Neural cell (in vitro differentiated cells): ENCODE data around the gene FYCO1. TPM values are rescaled to one million over a fixed set of nuclear protein-coding genes. Genes with fewer than 3 reads are reported as not detected.

Source experiments
- H2AFZ ChIP-seq: fragments of 200-600, 300-800 bp; sonication (generic), shearing (Covaris generic); 2 replicates; pipeline ENCODE4 v1.6.0; 2014; ENCODE audit warnings: low read depth, mild to moderate bottlenecking, antibody characterized with exemption, low read length, moderate library complexity
- H3F3A ChIP-seq: fragments of 200-600 bp; shearing (Covaris generic); 2 replicates; pipeline ENCODE4 v1.6.1; 2016; ENCODE audit warnings: mild to moderate bottlenecking, moderate library complexity, mixed read lengths, antibody characterized with exemption, low read length; ENCODE audit not compliant: insufficient read depth, poor library complexity, severe bottlenecking
- H3K27ac ChIP-seq: fragments of 200-600, 300-800 bp; sonication (generic), shearing (Covaris generic); 2 replicates; pipeline ENCODE4 v1.5.1; 2014; ENCODE audit warnings: mild to moderate bottlenecking, low read length, moderate library complexity
- H3K27me3 ChIP-seq: fragments of 300-800, 200-600 bp; sonication (generic), shearing (Covaris generic); 2 replicates; pipeline ENCODE4 v1.6.0; 2014; ENCODE audit warnings: mild to moderate bottlenecking, low read depth, low read length, moderate library complexity; ENCODE audit not compliant: insufficient read depth
- H3K36me3 ChIP-seq: fragments of 300-800, 200-600 bp; sonication (generic), shearing (Covaris generic); 2 replicates; pipeline ENCODE4 v1.5.1; 2014; ENCODE audit warnings: mild to moderate bottlenecking, antibody characterized with exemption, low read length, moderate library complexity; ENCODE audit not compliant: insufficient read depth
- H3K4me2 ChIP-seq: fragments of 300-800, 200-600 bp; sonication (generic), shearing (Covaris generic); 2 replicates; pipeline ENCODE4 v1.6.0; 2014; ENCODE audit warnings: mild to moderate bottlenecking, low read length
- H3K4me3 ChIP-seq: fragments of 300-800, 200-600 bp; sonication (generic), shearing (Covaris generic); 2 replicates; pipeline ENCODE4 v1.5.1; 2014; ENCODE audit warnings: mild to moderate bottlenecking, low read length, moderate library complexity
- H3K79me2 ChIP-seq: fragments of 200-600 bp; shearing (Covaris generic); replicated peaks from 2 replicates; pipeline ENCODE4 v1.6.0; 2014; ENCODE audit warnings: mild to moderate bottlenecking, low read length, moderate library complexity; ENCODE audit not compliant: insufficient read depth
- H3K9ac ChIP-seq: fragments of 300-800, 200-600 bp; sonication (generic), shearing (Covaris generic); 2 replicates; pipeline ENCODE4 v1.6.1; 2016; ENCODE audit warnings: mild to moderate bottlenecking, low read length, mixed read lengths
- H3K9me2 ChIP-seq: fragments of 200-600 bp; shearing (Covaris generic); 2 replicates; pipeline ENCODE4 v1.6.1; 2016; ENCODE audit warnings: mild to moderate bottlenecking, low read length, mixed read lengths; ENCODE audit not compliant: insufficient read depth
- H3K9me3 ChIP-seq: fragments of 200-600, 300-800 bp; sonication (generic), shearing (Covaris generic); 2 replicates; pipeline ENCODE4 v1.6.1; 2016; ENCODE audit warnings: mild to moderate bottlenecking, mixed run types, low read length, moderate library complexity, mixed read lengths
- H4K20me1 ChIP-seq: fragments of 200-600 bp; shearing (Covaris generic); 2 replicates; pipeline ENCODE4 v1.6.1; 2016; ENCODE audit warnings: mild to moderate bottlenecking, mixed run types; ENCODE audit not compliant: insufficient read depth
- EP300 ChIP-seq: fragments of 450-650 bp; conservative IDR thresholded peaks from 2 replicates; pipeline ENCODE4 v1.6.1; 2014; ENCODE audit warnings: antibody characterized with exemption, mild to moderate bottlenecking, moderate library complexity; ENCODE audit not compliant: poor library complexity, severe bottlenecking
- EZH2 ChIP-seq: fragments of 200-600, 300-800 bp; shearing (Covaris generic), sonication (generic); IDR thresholded peaks from 2 replicates; pipeline ENCODE4 v1.6.1; 2014; ENCODE audit warnings: antibody characterized with exemption, low read length, borderline replicate concordance, mild to moderate bottlenecking; ENCODE audit not compliant: insufficient read depth, poor library complexity, severe bottlenecking
- MXI1 ChIP-seq: fragments of 450-650 bp; conservative IDR thresholded peaks from 2 replicates; pipeline ENCODE4 v1.6.1; 2014; ENCODE audit warnings: antibody characterized with exemption, mild to moderate bottlenecking; ENCODE audit not compliant: poor library complexity, severe bottlenecking
- POLR2AphosphoS5 ChIP-seq: IDR thresholded peaks from 2 replicates; pipeline ENCODE4 v1.6.1; 2012
- RAD21 ChIP-seq: fragments of 450-650 bp; conservative IDR thresholded peaks from 2 replicates; pipeline ENCODE4 v1.6.1; 2014; ENCODE audit warnings: antibody characterized with exemption, mild to moderate bottlenecking, moderate library complexity
- SMC3 ChIP-seq: fragments of 450-650 bp; conservative IDR thresholded peaks from 2 replicates; pipeline ENCODE4 v1.6.1; 2014; ENCODE audit warnings: antibody characterized with exemption, mild to moderate bottlenecking, moderate library complexity; ENCODE audit not compliant: poor library complexity
- TAF1 ChIP-seq: IDR thresholded peaks from 2 replicates; pipeline ENCODE4 v1.6.1; 2012; ENCODE audit warnings: low read depth
- polyA plus RNA-seq: library from polyadenylated mRNA; depleted of rRNA; stranded (reverse); fragments of >200 nt; gene quantifications from 2 replicates; pipeline ENCODE4 v1.2.3, GENCODE V29; 2014
- TF ChIP-seq, protein P1 (sequence below): IDR thresholded peaks from 2 replicates; pipeline ENCODE4 v1.6.1; 2012; ENCODE audit warnings: borderline replicate concordance
- TF ChIP-seq, protein P2 (sequence below): fragments of 450-650 bp; IDR thresholded peaks from 2 replicates; pipeline ENCODE4 v1.5.1; 2014; ENCODE audit warnings: antibody characterized with exemption, mild to moderate bottlenecking, moderate library complexity; ENCODE audit not compliant: poor library complexity, severe bottlenecking

Gene FYCO1
- polyA plus RNA-seq, 1 donor from 2014 or later: 0.12 TPM

DNA sequence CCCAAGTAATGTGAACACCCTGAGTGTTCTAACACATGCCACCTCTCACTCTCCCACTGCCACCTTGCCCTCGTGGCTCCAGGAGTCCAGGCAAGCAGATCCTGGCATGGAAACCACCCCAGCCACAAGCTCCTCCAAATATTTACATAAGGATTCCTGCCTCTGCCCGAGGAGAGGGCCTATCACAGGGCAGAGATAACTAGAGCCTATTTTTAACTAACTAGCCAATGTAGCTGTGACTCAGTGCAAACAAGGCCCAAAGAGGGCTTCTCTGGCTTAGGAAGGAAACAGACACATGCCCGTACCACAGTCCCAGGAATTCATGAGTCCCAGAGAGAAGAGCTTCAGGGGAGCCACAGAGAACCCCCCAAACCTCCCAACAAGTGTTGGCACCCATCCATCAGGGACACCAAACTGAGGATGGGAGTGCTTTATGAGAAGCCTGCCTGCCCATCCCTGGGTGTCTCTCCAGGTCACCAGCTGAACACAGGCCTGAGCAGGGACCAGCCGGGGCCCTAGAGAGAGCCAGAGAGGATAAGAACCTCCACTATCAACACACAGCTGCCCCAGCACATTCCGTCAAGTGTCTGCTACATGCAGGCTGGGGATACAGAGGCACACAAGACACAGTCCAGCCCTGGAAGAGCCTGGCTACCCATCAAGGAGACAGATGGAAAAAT lies 9.2 kb downstream of the FYCO1 start:
- Histone ChIP-seq H3K36me3 (no peaks in the 10 kb centered on the region), H2AFZ (no peak overlapping the region), H3K9me3 (no peaks in the 10 kb centered on the region), H3K27me3 (no peaks in the 10 kb centered on the region), H3K9ac (no peak overlapping the region), H3K79me2 (no peaks in the 10 kb centered on the region), H3F3A (no peaks in the 10 kb centered on the region), H3K4me3 (no peak overlapping the region), H3K27ac (no peak overlapping the region), H3K9me2 (no peaks in the 10 kb centered on the region), H4K20me1 (no peaks in the 10 kb centered on the region), H3K4me2 (no peak overlapping the region)
- TF ChIP-seq, protein P1, sequence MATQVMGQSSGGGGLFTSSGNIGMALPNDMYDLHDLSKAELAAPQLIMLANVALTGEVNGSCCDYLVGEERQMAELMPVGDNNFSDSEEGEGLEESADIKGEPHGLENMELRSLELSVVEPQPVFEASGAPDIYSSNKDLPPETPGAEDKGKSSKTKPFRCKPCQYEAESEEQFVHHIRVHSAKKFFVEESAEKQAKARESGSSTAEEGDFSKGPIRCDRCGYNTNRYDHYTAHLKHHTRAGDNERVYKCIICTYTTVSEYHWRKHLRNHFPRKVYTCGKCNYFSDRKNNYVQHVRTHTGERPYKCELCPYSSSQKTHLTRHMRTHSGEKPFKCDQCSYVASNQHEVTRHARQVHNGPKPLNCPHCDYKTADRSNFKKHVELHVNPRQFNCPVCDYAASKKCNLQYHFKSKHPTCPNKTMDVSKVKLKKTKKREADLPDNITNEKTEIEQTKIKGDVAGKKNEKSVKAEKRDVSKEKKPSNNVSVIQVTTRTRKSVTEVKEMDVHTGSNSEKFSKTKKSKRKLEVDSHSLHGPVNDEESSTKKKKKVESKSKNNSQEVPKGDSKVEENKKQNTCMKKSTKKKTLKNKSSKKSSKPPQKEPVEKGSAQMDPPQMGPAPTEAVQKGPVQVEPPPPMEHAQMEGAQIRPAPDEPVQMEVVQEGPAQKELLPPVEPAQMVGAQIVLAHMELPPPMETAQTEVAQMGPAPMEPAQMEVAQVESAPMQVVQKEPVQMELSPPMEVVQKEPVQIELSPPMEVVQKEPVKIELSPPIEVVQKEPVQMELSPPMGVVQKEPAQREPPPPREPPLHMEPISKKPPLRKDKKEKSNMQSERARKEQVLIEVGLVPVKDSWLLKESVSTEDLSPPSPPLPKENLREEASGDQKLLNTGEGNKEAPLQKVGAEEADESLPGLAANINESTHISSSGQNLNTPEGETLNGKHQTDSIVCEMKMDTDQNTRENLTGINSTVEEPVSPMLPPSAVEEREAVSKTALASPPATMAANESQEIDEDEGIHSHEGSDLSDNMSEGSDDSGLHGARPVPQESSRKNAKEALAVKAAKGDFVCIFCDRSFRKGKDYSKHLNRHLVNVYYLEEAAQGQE: no peak
- no peak for TF ChIP-seq MXI1
- no peak for TF ChIP-seq POLR2AphosphoS5
- no peak for TF ChIP-seq EZH2
- TF ChIP-seq EP300: no peak
- TF ChIP-seq, protein P2, sequence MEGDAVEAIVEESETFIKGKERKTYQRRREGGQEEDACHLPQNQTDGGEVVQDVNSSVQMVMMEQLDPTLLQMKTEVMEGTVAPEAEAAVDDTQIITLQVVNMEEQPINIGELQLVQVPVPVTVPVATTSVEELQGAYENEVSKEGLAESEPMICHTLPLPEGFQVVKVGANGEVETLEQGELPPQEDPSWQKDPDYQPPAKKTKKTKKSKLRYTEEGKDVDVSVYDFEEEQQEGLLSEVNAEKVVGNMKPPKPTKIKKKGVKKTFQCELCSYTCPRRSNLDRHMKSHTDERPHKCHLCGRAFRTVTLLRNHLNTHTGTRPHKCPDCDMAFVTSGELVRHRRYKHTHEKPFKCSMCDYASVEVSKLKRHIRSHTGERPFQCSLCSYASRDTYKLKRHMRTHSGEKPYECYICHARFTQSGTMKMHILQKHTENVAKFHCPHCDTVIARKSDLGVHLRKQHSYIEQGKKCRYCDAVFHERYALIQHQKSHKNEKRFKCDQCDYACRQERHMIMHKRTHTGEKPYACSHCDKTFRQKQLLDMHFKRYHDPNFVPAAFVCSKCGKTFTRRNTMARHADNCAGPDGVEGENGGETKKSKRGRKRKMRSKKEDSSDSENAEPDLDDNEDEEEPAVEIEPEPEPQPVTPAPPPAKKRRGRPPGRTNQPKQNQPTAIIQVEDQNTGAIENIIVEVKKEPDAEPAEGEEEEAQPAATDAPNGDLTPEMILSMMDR: no peak
- TF ChIP-seq RAD21: no peak
- no peak for TF ChIP-seq TAF1
- TF ChIP-seq SMC3: no peak

DNA sequence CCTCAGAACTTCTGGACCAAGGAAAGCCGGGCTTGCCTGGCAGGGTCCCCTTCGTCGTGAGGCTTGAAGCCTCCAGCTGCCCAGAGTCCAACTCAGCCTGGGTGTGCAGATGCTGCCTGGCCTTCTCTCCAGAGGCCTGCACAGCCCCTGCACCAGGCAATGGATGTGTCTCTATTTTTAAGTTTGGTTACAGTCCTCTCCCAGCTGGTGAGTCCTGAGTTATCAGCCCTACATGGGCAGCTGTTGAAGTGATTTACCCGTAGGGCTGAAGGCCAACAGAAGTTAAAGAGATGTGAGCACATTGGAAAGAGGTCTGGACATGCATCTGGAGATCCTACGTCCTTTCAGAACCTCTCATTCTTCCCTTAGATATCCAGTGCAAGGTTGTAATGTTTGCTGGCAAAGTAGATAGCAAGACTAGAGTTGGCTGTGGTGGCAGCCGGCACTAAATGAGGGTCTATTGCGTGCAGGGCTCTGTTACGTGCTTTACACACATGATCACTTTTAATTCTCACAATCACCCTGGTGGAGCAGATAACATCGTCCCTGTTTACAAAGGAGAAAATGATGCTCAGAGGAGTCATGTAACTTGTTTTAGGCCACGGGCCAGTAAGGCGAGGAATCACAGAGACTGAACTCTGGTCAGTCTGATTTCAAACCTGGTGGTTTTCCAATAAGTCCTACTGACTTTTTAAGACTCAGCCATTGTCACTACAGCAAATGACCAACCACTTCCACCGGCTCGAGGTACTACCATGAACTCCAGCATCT lies 9.9 kb downstream of the FYCO1 start:
- Histone ChIP-seq H3K79me2 (no peaks in the 10 kb centered on the region), H3K9ac (no peak overlapping the region), H3F3A (no peaks in the 10 kb centered on the region), H3K27ac (no peak overlapping the region), H2AFZ (no peak overlapping the region), H4K20me1 (no peaks in the 10 kb centered on the region), H3K4me3 (no peak overlapping the region), H3K9me2 (no peaks in the 10 kb centered on the region), H3K27me3 (no peaks in the 10 kb centered on the region), H3K36me3 (no peaks in the 10 kb centered on the region), H3K9me3 (no peaks in the 10 kb centered on the region), H3K4me2 (no peak overlapping the region)
- TF ChIP-seq EZH2 (no peak), SMC3 (no peak)
- TF ChIP-seq, protein P1: no peak
